GM19239 (cell line): Measurements from ENCODE around the gene SERINC1.

Source experiments
- DNase-seq: peaks from one replicate; pipeline ENCODE4 v3.0.0; 2011; ENCODE audit warnings: low spot score; ENCODE audit not compliant: insufficient read length
- FAIRE-seq: peaks from 2 replicates; lab custom pipeline; 2011; peaks lifted over from hg19 to GRCh38; lab: Jason Lieb, UNC

The SERINC1 gene

DNA sequence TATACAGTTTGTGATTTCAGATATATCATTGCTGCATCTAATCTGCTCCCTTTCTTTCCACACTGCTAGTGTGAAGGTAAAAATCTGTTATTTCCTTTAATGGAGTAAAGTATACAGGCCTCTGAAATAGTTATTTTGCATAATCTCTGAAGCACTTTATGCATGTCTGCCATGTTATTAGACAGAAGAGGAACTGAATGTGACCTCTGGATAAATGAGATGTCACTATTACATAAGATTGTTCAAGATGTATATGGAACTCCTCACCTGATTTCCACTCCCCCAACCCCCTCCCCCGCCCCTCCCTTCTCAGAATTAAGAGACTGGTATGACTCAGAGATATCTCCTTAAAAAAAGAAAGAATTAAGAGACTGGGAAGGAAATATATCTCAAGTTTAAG lies 26.3 kb downstream of the SERINC1 start:
- DNase-seq (no peak), FAIRE-seq (no peak)

DNA sequence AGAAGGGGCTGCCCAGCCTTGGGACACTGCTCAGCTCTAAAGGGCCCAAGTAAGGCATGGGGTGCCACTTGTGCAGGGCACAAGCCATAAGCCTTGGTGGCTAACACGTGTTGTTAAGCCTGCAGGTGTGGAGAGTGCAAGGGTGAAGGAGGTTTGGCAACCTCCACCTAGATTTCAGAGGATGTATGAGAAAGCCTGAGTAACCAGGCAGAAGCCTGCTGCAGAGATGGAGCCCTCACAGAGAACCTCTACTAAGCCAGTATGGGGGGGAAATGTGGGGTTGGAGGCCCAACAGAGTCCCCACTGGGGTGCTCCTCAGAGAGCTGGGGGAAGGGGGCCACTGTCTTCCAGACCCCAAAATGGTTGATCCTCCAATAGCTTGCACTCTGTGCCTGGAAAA lies 32.6 kb downstream of the SERINC1 start:
- no peak for DNase-seq
- FAIRE-seq, result no peak

DNA sequence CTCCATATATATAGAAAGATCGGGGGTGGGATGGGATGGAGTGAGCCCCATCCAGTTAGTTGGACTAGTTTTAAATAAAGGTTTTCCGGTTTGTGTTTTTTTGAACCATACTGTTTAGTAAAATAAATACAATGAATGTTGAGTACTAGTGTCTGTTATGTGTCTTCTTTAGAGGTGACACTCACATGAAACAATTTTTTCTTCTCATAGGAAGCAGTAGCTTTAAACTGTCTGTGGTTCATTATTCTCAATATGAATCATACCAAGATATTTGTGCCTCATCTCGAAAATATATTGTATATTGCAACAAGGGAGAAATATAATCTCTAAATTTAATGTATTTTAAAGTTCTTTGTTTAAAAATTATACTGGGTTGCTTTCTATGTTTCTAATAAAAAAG lies 38.8 kb downstream of the SERINC1 start:
- no peak for DNase-seq
- FAIRE-seq, result no peak

DNA sequence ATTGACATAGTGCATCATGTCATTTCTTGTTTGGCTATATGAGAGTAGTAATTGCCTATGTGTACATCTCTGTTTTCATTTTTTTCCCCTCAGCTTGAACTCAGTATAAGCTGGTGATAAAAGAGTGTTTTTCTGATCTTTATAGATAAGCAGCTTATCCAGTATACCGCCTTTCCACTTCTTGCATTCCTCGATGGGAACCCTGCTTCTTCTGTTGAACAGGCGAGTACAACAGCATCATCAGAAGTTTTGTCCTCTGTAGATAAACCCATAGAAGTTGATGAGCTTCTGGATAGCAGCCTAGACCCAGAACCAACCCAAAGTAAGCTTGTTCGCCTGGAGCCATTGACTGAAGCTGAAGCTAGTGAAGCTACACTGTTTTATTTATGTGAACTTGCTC lies 39.8 kb downstream of the SERINC1 start:
- DNase-seq, result no peak
- FAIRE-seq, result no peak

DNA sequence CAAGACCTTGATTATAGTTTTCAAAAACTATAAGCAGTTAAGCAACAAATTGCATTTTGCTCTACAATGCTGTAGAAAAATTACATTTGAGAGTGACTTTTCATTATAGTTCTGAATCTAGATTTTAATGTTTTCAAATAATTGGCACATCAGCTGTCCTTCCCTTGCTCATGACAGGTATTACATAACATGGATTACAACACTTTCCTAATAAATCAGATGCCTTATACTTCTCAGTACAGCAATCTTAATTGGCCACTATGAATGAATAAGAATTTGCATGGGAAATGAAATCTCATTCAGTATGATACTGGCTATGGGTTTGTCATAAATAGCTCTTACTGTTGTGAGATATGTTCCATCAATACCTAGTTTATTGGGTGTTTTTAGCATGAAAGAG lies 42.3 kb downstream of the SERINC1 start:
- FAIRE-seq (no peak), DNase-seq (no peak)

DNA sequence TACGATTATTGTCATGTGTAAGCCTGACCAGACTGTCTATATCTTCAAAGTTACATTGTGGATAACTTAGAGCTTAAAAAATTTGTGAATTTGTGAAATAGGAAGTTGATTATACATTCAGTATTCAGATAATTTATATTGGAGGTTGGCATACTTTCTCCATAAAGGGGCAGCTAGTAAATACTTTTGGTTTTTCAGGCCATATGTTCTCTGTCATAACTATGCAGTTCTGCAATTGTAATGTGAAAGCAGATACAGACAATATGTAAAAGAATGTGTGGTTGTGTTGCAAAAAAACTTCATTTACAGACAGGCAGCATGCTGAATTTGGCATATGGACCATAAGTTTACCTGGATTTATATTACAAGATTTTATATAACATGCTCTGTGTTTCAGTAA lies 42.8 kb downstream of the SERINC1 start:
- DNase-seq, result no peak

DNA sequence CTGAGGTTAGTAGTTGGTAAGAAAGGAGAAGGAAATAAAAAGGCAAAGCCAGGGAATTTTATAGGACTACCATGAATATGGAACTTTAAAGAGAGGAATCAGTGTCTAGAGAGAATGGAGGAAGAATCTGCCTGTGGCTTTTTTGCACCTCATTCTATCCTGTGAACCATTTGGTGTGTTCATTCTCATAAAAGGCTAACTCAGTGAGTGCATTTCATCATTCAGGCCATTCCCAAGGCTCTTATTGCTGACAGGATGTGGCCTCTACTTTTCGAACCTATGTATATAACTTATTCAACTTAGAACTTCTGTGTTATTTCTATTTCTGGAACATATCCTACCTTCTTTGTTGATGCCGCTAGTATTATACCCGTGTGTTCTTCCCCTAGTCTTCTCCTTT lies 45.0 kb downstream of the SERINC1 start:
- FAIRE-seq, result no peak

More for the DNA sequence above, 42.8 kb downstream of the SERINC1 start:
- FAIRE-seq, result no peak

DNA sequence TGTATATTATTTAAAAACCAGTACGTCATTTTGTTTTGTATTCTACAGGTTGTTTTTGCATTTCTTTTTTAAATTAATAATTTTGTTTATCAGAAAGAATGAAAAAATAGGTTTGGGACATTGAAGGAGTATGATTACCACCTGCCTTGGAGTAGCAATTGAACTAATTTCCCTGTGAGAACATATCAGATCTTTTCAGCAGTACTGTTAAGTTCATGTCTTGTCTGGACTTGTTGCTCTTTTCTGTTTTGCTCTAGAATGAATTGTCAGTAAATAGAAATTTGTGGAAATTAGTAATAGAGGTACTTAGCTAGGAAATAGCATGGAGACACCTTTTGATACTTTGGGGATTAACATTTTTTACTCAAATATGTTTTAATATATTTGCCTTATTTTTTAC lies 47.9 kb downstream of the SERINC1 start:
- DNase-seq, result no peak
- FAIRE-seq, result no peak

More for the DNA sequence above, 45.0 kb downstream of the SERINC1 start:
- DNase-seq, result no peak

DNA sequence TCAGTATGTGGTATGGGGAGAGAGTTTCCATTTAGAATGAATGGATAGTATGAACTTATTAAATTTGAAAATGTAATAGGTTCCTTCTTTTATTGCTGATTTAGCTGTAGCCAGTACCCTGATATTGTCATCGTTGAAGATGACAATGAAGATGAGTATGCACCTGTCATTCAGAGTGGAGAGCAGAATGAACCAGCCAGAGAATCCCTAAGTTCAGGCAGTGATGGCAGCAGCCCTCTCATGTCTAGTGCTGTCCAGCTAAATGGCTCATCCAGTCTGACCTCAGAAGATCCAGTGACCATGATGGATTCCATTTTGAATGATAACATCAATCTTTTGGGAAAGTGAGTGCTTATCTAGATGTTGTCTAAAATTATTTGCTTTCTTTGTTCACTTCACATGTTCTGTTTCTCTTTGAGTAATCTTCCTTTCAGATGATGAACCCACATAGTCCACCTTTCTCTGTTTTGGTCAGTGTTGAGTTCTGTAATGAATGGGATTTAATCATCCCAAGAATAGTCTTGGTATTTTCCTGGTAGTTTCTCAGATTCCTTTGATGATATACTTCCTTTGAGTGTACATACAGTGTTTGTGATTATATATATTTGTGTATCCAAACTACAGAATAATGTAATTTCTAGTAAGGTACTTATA lies 48.9 kb downstream of the SERINC1 start:
- no peak for DNase-seq
- peak; percentile 31 for FAIRE-seq

DNA sequence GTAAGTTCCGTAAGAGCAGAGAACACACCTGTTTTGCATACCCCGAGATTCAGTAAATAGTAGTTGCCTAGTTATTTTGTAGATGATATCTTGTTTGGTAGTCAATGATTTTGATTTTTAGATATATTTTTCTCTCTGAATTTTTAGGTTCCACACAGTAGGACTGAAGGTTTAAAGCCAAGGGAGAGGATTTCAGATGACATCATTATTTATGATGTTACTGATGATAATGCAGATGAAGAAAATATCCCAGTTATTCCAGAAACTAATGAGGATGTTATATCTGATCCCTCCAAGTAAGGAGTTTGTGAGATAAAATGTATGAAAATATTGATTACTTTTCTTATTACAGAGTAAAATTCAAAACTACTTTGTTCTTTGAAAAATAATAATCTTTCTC lies 49.6 kb downstream of the SERINC1 start:
- DNase-seq, result no peak
- no peak for FAIRE-seq

DNA sequence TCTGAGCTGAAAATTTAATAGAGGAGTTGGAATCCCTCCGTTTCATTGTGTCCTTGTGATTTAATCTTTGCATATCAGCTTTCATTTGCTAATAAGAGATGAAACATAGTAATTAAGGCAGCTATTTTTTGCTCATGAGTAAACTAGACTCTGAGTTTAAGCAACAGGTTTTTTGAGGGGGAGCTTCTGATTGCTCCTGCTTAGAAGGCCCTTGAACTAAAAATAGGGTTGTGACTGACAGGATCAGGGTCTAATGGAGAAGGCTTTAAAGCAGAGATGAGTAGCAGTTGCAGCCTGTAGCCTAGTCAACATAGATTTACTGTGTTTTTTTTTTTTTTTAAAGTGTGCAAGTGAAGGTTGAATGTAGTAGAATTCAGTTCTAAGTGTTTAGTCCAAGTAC lies 54.8 kb downstream of the SERINC1 start:
- FAIRE-seq (no peak), DNase-seq (no peak)

DNA sequence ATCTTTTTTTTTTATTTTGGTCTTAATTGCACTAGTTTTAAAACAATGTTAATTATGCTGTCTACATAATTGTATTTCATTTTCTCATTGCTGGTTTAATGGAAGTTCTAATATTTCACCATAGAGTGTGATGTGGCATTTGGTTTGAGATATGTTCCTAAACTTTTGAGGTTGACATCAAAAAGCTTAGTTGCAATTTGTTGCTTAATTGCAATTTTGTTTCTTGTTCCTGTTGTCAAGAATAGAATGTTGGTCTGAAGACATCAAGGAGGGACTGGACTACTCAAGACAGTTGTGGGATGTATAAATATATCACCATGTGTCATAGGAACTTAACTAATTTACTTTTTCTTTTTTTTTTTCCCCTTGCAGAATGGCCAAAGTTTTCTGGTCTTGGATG lies 59.6 kb downstream of the SERINC1 start:
- FAIRE-seq, result peak; percentile 84
- no peak for DNase-seq

DNA sequence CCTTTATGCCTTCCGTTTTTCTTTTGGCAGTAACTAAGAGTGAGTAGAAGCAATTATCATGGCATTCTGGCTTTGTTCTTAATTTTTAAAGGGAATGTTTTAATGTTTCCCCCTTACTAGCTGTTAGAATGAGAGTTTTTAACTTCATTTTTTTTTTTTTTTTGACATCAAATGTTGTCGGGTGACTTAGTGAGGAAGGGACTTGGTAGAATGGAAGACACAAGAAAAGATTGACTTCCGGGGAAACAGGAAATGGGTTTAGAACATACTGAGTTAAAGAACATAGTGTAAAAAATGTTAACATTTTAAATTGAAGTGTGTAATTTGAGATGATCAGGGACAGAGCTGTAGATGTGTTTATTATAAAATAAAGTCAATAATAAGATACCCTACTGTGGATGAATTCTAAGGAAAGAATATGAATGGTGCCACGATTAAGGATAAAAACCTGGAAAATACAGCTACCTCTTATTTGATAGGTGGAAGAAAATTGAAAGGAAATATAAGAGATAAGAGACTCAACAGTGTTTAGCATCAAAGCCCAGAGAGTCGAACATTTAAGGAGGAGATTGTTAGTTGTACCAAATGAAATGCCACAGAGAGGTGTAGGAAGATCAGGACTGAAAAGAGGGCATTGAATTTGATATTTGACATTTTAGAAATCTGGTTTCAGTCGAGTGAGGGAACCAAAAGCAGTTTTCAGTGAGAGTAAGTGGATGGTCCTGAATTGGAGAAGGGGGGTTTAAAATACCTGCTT lies 62.7 kb downstream of the SERINC1 start:
- DNase-seq (no peak), FAIRE-seq (no peak)

DNA sequence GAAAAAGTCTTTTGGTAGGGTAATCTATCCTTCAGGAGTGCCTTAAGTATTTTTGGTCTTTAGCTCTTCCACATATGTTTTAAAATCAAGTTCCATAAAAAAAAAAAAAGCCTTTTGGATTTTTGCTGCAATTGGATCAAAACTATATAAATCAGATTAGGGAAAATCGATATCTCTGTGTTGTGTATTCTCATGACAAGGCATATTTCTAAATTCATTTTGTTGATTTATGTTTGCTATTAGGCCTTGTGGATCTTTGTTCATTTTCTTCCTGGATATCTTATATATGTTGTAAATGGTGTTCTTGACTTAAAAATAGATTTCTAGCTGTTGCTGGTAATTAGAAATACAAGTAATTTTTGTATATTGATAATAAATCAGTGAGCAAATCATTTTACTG lies 63.4 kb downstream of the SERINC1 start:
- DNase-seq (no peak), FAIRE-seq (no peak)

DNA sequence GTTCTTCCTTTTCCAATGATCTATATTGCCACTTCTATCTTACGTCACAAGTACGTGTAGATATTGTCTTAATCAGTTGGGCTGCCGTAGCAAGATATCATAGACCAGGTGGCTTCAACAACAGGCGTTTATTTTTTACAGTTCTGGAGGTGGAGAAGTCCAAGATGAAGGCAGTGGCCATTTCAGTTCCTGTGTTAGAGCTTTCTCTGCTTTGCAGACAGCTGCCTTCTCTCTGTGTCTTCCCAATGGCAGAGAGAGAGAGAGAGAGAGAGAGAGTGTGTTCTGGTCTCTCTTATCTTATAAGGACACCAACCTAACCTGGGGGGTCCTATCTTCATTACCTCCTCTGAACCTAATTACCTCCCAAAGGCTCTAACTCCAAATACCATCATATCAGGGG lies 63.9 kb downstream of the SERINC1 start:
- FAIRE-seq (no peak), DNase-seq (no peak)

DNA sequence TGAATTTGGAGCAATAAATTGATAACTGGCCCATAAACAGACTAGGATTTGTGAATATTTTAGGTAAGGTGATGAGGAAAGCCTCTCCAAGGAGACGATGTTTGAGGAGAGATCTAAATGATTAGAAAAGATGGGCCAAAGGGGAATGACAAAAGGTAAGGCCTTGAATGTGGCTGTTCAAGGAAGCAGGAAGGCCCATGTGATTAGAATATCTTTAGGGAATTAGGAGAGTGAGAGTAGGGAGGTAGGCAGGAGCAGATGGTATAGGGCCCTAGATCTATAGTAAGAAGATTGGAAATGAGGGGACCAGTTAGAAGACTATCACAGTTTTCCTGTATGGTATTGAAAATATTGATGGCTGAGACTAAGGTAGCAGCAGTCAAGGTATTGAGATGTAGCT lies 65.4 kb downstream of the SERINC1 start:
- no peak for FAIRE-seq
- DNase-seq, result no peak

DNA sequence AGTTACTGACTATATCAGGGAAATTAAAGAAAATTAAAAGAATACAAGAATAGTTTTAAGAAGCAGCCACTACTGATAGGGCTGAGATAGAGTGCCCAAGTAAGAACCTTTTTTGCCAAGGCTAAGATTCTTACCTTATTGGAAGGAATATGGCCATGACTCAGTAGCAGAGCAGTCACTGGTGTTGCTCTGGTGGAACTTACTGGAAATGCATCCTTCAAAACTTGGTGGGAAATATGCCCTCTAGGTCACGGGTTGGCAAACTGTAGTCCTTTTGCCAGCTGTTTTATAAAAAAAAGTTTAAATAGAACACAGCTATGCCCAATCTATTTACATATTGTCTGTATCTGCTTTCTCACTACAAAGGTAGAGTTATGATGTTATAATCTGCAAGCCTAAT lies 66.2 kb downstream of the SERINC1 start:
- no peak for FAIRE-seq
- no peak for DNase-seq

DNA sequence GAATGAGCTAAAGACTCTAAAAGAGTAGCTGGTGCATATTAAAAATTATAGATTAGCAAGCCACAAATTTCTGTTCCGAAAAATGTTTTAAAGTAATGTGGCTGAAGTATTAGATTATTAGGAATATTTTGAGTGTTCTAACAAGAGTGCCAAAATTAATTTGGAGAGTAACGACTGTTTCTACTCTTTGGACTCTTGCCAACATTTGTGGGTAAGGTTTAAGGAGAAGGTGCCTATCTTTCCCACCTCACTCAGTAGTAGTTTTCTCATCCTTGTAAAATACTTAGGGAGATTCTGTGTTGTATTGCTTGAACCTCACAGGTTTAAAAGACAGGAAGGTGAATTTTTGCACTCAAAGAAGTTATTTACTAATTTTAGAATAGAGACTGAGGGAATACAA lies 67.2 kb downstream of the SERINC1 start:
- FAIRE-seq (no peak), DNase-seq (no peak)

DNA sequence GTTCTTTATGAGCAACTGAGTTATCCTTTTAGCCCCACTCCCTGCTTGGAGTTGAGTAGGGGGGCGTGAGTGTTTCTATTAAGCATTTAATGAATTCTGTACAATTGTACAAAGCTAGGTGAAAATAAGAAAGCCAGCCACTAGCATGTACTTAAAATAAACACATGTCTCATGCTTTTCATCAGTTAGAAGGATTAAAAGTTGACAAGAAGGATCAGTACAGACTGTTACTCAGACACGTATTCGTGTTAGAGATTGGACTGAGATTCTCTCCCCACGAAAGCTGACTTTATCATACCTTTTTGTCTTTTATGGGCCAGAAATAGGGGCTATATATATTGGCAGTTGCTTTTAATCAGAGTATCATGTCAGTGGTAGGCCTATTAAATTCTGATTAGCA lies 70.5 kb downstream of the SERINC1 start:
- no peak for FAIRE-seq
- no peak for DNase-seq

DNA sequence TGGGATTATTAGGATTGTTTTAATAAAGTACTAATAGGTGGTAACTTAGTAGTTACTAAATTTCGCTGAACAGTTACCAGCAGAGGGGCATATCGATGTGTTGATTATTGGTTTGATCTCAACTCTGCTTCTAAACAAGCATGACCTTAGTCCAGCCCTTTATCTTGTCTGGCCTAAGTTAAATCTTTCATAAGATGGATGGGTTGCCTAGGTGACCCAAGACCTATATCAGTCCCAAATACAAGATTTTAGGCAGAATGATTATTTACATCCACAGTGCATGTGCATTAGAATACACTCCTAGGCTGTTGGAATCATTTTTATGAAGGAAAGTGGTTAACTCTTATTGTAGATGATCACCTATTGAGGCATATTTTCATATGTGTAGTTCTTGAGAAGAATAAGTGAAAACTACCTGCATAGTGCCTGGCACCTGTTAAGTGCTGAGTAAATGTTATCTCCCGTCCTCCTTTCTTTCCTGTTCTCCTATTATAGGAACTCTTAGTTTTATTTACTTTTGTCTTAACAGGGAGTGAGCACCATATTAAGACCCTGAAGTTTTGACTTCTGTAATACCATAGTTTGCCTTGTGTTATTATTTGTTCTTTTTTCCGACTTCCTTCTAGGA lies 71.0 kb downstream of the SERINC1 start:
- DNase-seq (no peak), FAIRE-seq (peak; percentile 61)

DNA sequence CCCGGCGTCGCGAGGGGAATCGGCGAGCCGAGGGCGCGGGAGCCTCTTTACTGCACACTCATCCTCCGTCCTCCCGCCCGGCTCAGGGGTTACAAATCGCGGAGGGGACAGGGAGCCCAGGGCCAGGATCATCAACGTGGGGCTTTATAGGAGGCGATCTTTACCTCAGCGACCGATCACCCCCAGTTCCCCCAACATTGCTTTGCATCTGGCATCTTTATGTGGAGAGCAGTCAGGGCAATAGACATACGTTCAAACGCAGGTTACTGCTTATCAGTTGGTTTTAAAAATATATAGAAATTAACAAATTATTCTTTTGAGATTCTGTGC lies 71.5 kb downstream of the SERINC1 start:
- FAIRE-seq, result peak; percentile 60
- peak; percentile 1 for DNase-seq
